ENCODE results near the gene DEPDC1B.

GRCh38 chr5:60700416-60700757 is 421 bp upstream of the DEPDC1B start:
- no peak for TF ChIP-seq POLR2A (IDR thresholded peaks at IDR 0.05; ENCODE audit: low read length)
- TF ChIP-seq GATA1 (IDR thresholded peaks at IDR 0.05; ENCODE audit: low read depth, low read length) = no peak

All from erythroblast (primary cell).